HEK293 (cell line): ENCODE results near the gene CXXC4.

Source experiments
- BCL11A ChIP-seq: fragments of 450-650 bp; formaldehyde crosslinking; IDR thresholded peaks from 2 replicates; pipeline ENCODE4 v1.5.1; 2016; ENCODE audit warnings: low read depth, missing biosample characterization, missing genetic modification characterization
- HOXA7 ChIP-seq: sonication (generic); formaldehyde crosslinking; IDR thresholded peaks from 2 replicates; pipeline ENCODE4 v1.8.1; 2022; ENCODE audit warnings: missing genetic modification reagents, borderline replicate concordance
- KLF16 ChIP-seq: fragments of 450-650 bp; formaldehyde crosslinking; IDR thresholded peaks from 2 replicates; pipeline ENCODE4 v1.5.1; 2017; ENCODE audit warnings: missing biosample characterization, missing genetic modification characterization
- REST ChIP-seq: fragments of 450-650 bp; formaldehyde crosslinking; IDR thresholded peaks from 2 replicates; pipeline ENCODE4 v1.5.1; 2016; ENCODE audit warnings: missing biosample characterization, missing genetic modification characterization
- SP2 ChIP-seq: fragments of 450-650 bp; formaldehyde crosslinking; IDR thresholded peaks from 2 replicates; pipeline ENCODE4 v1.5.1; 2016; ENCODE audit warnings: missing biosample characterization, missing genetic modification characterization
- TCF7L2 ChIP-seq: IDR thresholded peaks from 2 replicates; pipeline ENCODE4 v1.6.1; 2011; ENCODE audit warnings: low read depth, mild to moderate bottlenecking, inconsistent platforms, low read length, moderate library complexity, borderline replicate concordance
- YY2 ChIP-seq: fragments of 450-650 bp; formaldehyde crosslinking; IDR thresholded peaks from 2 replicates; pipeline ENCODE4 v1.5.1; 2016; ENCODE audit warnings: missing biosample characterization, missing genetic modification characterization
- ZBTB10 ChIP-seq: fragments of 450-650 bp; formaldehyde crosslinking; IDR thresholded peaks from 2 replicates; pipeline ENCODE4 v1.5.1; 2016; ENCODE audit warnings: missing biosample characterization, missing genetic modification characterization
- ZBTB17 ChIP-seq: fragments of 450-650 bp; formaldehyde crosslinking; IDR thresholded peaks from 2 replicates; pipeline ENCODE4 v1.5.1; 2016; ENCODE audit warnings: missing biosample characterization, missing genetic modification characterization
- ZBTB20 ChIP-seq: fragments of 450-650 bp; formaldehyde crosslinking; IDR thresholded peaks from 2 replicates; pipeline ENCODE4 v1.5.1; 2016; ENCODE audit warnings: missing biosample characterization, missing genetic modification characterization
- ZNF10 ChIP-seq: fragments of 450-650 bp; formaldehyde crosslinking; IDR thresholded peaks from 2 replicates; pipeline ENCODE4 v1.5.1; 2017; ENCODE audit warnings: missing biosample characterization, missing genetic modification characterization
- ZNF114 ChIP-seq: fragments of 450-650 bp; formaldehyde crosslinking; IDR thresholded peaks from 2 replicates; pipeline ENCODE4 v1.5.0; 2017; ENCODE audit warnings: missing biosample characterization, missing genetic modification characterization
- ZNF2 ChIP-seq: fragments of 450-650 bp; formaldehyde crosslinking; IDR thresholded peaks from 2 replicates; pipeline ENCODE4 v1.5.1; 2016; ENCODE audit warnings: missing biosample characterization, missing genetic modification characterization
- ZNF239 ChIP-seq: fragments of 450-650 bp; formaldehyde crosslinking; IDR thresholded peaks from 2 replicates; pipeline ENCODE4 v1.5.1; 2016; ENCODE audit warnings: missing biosample characterization, missing genetic modification characterization
- ZNF24 ChIP-seq: fragments of 450-650 bp; formaldehyde crosslinking; IDR thresholded peaks from 2 replicates; pipeline ENCODE4 v1.5.1; 2016; ENCODE audit warnings: missing biosample characterization, missing genetic modification characterization
- ZNF274 ChIP-seq, 2 experiments: fragments of 200-500 bp in 1 of 2; fragments of 450-650 bp in 1 of 2; sonication (Bioruptor generic) in 1 of 2; formaldehyde crosslinking in 1 of 2; IDR thresholded peaks; 2 replicates each; pipeline versions ENCODE4 v1.5.1 to v1.6.1; 2014 to 2016; ENCODE audit warnings: borderline replicate concordance in 1 of 2, inconsistent platforms in 1 of 2, low read length in 1 of 2, missing biosample characterization in 1 of 2, missing genetic modification characterization in 1 of 2
- ZNF302 ChIP-seq: fragments of 450-650 bp; formaldehyde crosslinking; IDR thresholded peaks from 2 replicates; pipeline ENCODE4 v1.5.1; 2016; ENCODE audit warnings: missing biosample characterization, missing genetic modification characterization, low read depth
- ZNF341 ChIP-seq: fragments of 450-650 bp; formaldehyde crosslinking; IDR thresholded peaks from 2 replicates; pipeline ENCODE4; 2016; ENCODE audit warnings: low read depth, missing biosample characterization, missing genetic modification characterization
- ZNF416 ChIP-seq: fragments of 450-650 bp; formaldehyde crosslinking; IDR thresholded peaks from 2 replicates; pipeline ENCODE4 v1.5.1; 2016; ENCODE audit warnings: missing biosample characterization, missing genetic modification characterization
- ZNF530 ChIP-seq: fragments of 450-650 bp; formaldehyde crosslinking; IDR thresholded peaks from 2 replicates; pipeline ENCODE4 v1.5.1; 2016; ENCODE audit warnings: low read depth, missing biosample characterization, missing genetic modification characterization
- ZNF544 ChIP-seq: fragments of 450-650 bp; formaldehyde crosslinking; IDR thresholded peaks from 2 replicates; pipeline ENCODE4 v1.5.0; 2017; ENCODE audit warnings: missing biosample characterization, missing genetic modification characterization
- ZNF548 ChIP-seq: fragments of 450-650 bp; formaldehyde crosslinking; IDR thresholded peaks from 2 replicates; pipeline ENCODE4 v1.5.1; 2016; ENCODE audit warnings: missing biosample characterization, missing genetic modification characterization
- ZNF571 ChIP-seq: fragments of 450-650 bp; formaldehyde crosslinking; IDR thresholded peaks from 2 replicates; pipeline ENCODE4 v1.5.0; 2017; ENCODE audit warnings: missing biosample characterization, missing genetic modification characterization
- ZNF621 ChIP-seq: fragments of 450-650 bp; formaldehyde crosslinking; IDR thresholded peaks from 2 replicates; pipeline ENCODE4 v1.5.1; 2017; ENCODE audit warnings: missing biosample characterization, missing genetic modification characterization
- ZNF624 ChIP-seq: fragments of 450-650 bp; formaldehyde crosslinking; IDR thresholded peaks from 2 replicates; pipeline ENCODE4 v1.5.1; 2017; ENCODE audit warnings: missing biosample characterization, missing genetic modification characterization
- ZNF626 ChIP-seq: fragments of 450-650 bp; sonication (Bioruptor Pico); formaldehyde crosslinking; IDR thresholded peaks from 2 replicates; pipeline ENCODE4 v1.5.1; 2018; ENCODE audit warnings: missing biosample characterization, missing genetic modification characterization, inconsistent platforms
- ZNF664 ChIP-seq: fragments of 450-650 bp; formaldehyde crosslinking; IDR thresholded peaks from 2 replicates; pipeline ENCODE4 v1.5.1; 2016; ENCODE audit warnings: missing biosample characterization, missing genetic modification characterization
- ZNF776 ChIP-seq: fragments of 450-650 bp; formaldehyde crosslinking; IDR thresholded peaks from 2 replicates; pipeline ENCODE4 v1.5.0; 2017; ENCODE audit warnings: missing biosample characterization, missing genetic modification characterization, borderline replicate concordance
- ZNF843 ChIP-seq: fragments of 450-650 bp; formaldehyde crosslinking; IDR thresholded peaks from 2 replicates; pipeline ENCODE4 v1.5.1; 2016; ENCODE audit warnings: missing biosample characterization, missing genetic modification characterization
- TF ChIP-seq, protein P1 (sequence below): fragments of 450-650 bp; formaldehyde crosslinking; IDR thresholded peaks from 2 replicates; pipeline ENCODE4 v1.5.1; 2017; ENCODE audit warnings: missing biosample characterization, mild to moderate bottlenecking, missing genetic modification characterization, moderate library complexity
- TF ChIP-seq, protein P2 (sequence below): fragments of 450-650 bp; formaldehyde crosslinking; IDR thresholded peaks from 2 replicates; pipeline ENCODE4 v1.5.1; 2016; ENCODE audit warnings: missing biosample characterization, missing genetic modification characterization

The CXXC4 gene

GRCh38 chr4:104490770-104491480 is 3.8 kb downstream of the CXXC4 start (continued):
- TF ChIP-seq ZNF239 (tag by site-specific recombination), result no peak
- TF ChIP-seq, protein P1, sequence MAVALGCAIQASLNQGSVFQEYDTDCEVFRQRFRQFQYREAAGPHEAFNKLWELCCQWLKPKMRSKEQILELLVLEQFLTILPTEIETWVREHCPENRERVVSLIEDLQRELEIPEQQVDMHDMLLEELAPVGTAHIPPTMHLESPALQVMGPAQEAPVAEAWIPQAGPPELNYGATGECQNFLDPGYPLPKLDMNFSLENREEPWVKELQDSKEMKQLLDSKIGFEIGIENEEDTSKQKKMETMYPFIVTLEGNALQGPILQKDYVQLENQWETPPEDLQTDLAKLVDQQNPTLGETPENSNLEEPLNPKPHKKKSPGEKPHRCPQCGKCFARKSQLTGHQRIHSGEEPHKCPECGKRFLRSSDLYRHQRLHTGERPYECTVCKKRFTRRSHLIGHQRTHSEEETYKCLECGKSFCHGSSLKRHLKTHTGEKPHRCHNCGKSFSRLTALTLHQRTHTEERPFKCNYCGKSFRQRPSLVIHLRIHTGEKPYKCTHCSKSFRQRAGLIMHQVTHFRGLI (tag by site-specific recombination), result no peak
- no peak for TF ChIP-seq HOXA7 (CRISPR knock-in tag)
- no peak for TF ChIP-seq ZNF621 (tag by site-specific recombination)
- TF ChIP-seq ZNF302 (tag by site-specific recombination), result no peak
- TF ChIP-seq ZNF114 (tag by site-specific recombination), result no peak
- TF ChIP-seq ZNF341 (tag by site-specific recombination), result no peak
- TF ChIP-seq YY2 (tag by site-specific recombination), result no peak
- 0 out of 2 replicates have a peak, but pooled peaks have one; percentile 9 for TF ChIP-seq ZBTB20 (tag by site-specific recombination)
- no peak for TF ChIP-seq ZNF548 (tag by site-specific recombination)
- TF ChIP-seq ZNF776, result no peak
- no peak for TF ChIP-seq ZNF571 (tag by site-specific recombination)
- TF ChIP-seq ZNF24, result peak; percentile 76
- no peak for TF ChIP-seq ZNF10 (tag by site-specific recombination)
- no peak for TF ChIP-seq SP2
- TF ChIP-seq ZNF624 (tag by site-specific recombination), result no peak
- no peak for TF ChIP-seq ZNF626 (tag by site-specific recombination)
- no peak for TF ChIP-seq ZBTB10 (tag by site-specific recombination)
- no peak for TF ChIP-seq ZNF274 (IDR thresholded peaks at IDR 0.05; ENCODE audit: low read length)
- no peak for TF ChIP-seq ZNF274 (tag by site-specific recombination; IDR thresholded peaks at IDR 0.05; ENCODE audit: borderline replicate concordance)
- peak; percentile 55; the same call in 1 of the 2 replicates for TF ChIP-seq BCL11A (tag by site-specific recombination)
- TF ChIP-seq, protein P2, sequence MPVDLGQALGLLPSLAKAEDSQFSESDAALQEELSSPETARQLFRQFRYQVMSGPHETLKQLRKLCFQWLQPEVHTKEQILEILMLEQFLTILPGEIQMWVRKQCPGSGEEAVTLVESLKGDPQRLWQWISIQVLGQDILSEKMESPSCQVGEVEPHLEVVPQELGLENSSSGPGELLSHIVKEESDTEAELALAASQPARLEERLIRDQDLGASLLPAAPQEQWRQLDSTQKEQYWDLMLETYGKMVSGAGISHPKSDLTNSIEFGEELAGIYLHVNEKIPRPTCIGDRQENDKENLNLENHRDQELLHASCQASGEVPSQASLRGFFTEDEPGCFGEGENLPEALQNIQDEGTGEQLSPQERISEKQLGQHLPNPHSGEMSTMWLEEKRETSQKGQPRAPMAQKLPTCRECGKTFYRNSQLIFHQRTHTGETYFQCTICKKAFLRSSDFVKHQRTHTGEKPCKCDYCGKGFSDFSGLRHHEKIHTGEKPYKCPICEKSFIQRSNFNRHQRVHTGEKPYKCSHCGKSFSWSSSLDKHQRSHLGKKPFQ (tag by site-specific recombination), result no peak
- TF ChIP-seq ZNF843 (tag by site-specific recombination), result peak; percentile 59
- TF ChIP-seq ZNF416 (tag by site-specific recombination), result no peak
- no peak for TF ChIP-seq TCF7L2
- TF ChIP-seq KLF16 (tag by site-specific recombination), result no peak
- no peak for TF ChIP-seq ZNF664 (tag by site-specific recombination)
- no peak for TF ChIP-seq REST (tag by site-specific recombination)
- TF ChIP-seq ZNF544 (tag by site-specific recombination), result no peak
- no peak for TF ChIP-seq ZNF530 (tag by site-specific recombination)
- TF ChIP-seq ZNF2 (tag by site-specific recombination), result peak; percentile 37; the same call in 1 of the 2 replicates
- peak; percentile 60 for TF ChIP-seq ZBTB17 (tag by site-specific recombination)
